ENCODE results near the gene LRP1B. TPM values are rescaled to one million over a fixed set of nuclear protein-coding genes. Genes with fewer than 3 reads are reported as not detected.

Gene LRP1B
- total RNA-seq, 1 donor from 2014 or later: 0.54 TPM

DNA sequence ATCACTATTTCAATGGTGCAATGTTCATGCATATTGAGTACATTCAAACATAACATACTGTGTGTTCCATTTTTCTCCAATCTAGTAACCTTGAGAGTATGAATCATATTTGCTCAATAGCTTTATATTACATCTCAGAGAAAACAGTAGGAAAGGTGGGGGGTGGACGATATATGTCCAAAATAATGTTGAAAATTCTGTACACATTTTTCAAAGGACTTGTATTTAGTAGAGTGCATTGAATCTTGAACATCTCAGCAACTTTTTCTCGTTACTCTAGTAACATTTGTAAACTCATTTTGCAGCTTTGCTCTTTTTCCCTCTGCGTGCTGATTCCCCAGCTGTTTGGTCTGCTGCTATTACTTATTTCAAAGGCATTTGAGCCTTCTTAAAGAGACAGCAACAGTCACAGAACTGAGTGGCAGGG lies 1487.0 kb downstream of the LRP1B start:
- Mint-ChIP-seq H3K36me3 (ENCODE audit: low read depth) (no peaks in the 10 kb centered on the region), H3K9me3 (peaks cover 2% of the 10 kb centered on the region), H3K27me3 (ENCODE audit: low read depth) (no peaks in the 10 kb centered on the region), H3K4me3 (no peak overlapping the region), H3K27ac (ENCODE audit: unreplicated experiment) (no peak overlapping the region), H3K4me1 (no peaks in the 10 kb centered on the region)
- DNase-seq (ENCODE audit: low read depth, low spot score): no peak
- TF ChIP-seq, protein P1, sequence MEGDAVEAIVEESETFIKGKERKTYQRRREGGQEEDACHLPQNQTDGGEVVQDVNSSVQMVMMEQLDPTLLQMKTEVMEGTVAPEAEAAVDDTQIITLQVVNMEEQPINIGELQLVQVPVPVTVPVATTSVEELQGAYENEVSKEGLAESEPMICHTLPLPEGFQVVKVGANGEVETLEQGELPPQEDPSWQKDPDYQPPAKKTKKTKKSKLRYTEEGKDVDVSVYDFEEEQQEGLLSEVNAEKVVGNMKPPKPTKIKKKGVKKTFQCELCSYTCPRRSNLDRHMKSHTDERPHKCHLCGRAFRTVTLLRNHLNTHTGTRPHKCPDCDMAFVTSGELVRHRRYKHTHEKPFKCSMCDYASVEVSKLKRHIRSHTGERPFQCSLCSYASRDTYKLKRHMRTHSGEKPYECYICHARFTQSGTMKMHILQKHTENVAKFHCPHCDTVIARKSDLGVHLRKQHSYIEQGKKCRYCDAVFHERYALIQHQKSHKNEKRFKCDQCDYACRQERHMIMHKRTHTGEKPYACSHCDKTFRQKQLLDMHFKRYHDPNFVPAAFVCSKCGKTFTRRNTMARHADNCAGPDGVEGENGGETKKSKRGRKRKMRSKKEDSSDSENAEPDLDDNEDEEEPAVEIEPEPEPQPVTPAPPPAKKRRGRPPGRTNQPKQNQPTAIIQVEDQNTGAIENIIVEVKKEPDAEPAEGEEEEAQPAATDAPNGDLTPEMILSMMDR (conservative IDR thresholded peaks at IDR 0.05): no peak

GRCh38 chr2:140641163-140641562 lies 1489.7 kb downstream of the LRP1B start:
- Mint-ChIP-seq H3K9me3 (peaks cover 2% of the 10 kb centered on the region), H3K4me3 (no peak overlapping the region), H3K4me1 (no peaks in the 10 kb centered on the region), H3K27ac (ENCODE audit: unreplicated experiment) (no peak overlapping the region), H3K27me3 (ENCODE audit: low read depth) (no peaks in the 10 kb centered on the region), H3K36me3 (ENCODE audit: low read depth) (no peaks in the 10 kb centered on the region)
- no peak for DNase-seq (ENCODE audit: low read depth, low spot score)
- TF ChIP-seq, protein P1 (conservative IDR thresholded peaks at IDR 0.05): no peak

GRCh38 chr2:140639628-140640027 lies 1491.2 kb downstream of the LRP1B start:
- no peaks in the 10 kb centered on the region for H3K27me3 Mint-ChIP-seq (ENCODE audit: low read depth)
- H3K36me3 Mint-ChIP-seq (ENCODE audit: low read depth): no peaks in the 10 kb centered on the region
- H3K9me3 Mint-ChIP-seq: peaks cover 2% of the 10 kb centered on the region
- no peak overlapping the region for H3K4me3 Mint-ChIP-seq
- TF ChIP-seq, protein P1 (conservative IDR thresholded peaks at IDR 0.05): no peak
- no peak overlapping the region for H3K27ac Mint-ChIP-seq (ENCODE audit: unreplicated experiment)
- DNase-seq (ENCODE audit: low read depth, low spot score): no peak
- no peaks in the 10 kb centered on the region for H3K4me1 Mint-ChIP-seq

DNA sequence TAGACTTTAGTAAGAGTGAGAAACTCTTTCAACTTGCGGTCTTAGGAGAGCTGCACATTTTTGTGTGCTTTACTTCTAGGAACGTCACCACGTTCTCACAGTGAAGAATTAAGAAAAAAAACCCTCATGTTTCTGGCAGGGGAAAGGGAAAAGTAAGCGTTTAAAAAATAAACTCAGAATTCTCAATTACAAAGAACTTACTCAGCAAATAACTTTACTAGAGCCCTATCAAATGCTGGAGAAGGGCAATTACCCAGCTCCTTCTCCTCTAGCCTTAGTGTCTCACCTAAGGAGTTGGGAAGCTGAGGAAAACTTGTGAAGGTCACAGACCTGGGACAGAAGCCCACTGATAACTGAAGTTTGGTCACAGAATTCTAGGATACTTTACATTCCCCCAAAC lies 1500.3 kb downstream of the LRP1B start:
- Mint-ChIP-seq H3K9me3 (peaks cover 3% of the 10 kb centered on the region), H3K27me3 (ENCODE audit: low read depth) (no peaks in the 10 kb centered on the region), H3K4me1 (no peaks in the 10 kb centered on the region), H3K4me3 (no peak overlapping the region), H3K36me3 (ENCODE audit: low read depth) (no peaks in the 10 kb centered on the region), H3K27ac (ENCODE audit: unreplicated experiment) (no peak overlapping the region)
- TF ChIP-seq, protein P1 (conservative IDR thresholded peaks at IDR 0.05): no peak
- no peak for DNase-seq (ENCODE audit: low read depth, low spot score)

DNA sequence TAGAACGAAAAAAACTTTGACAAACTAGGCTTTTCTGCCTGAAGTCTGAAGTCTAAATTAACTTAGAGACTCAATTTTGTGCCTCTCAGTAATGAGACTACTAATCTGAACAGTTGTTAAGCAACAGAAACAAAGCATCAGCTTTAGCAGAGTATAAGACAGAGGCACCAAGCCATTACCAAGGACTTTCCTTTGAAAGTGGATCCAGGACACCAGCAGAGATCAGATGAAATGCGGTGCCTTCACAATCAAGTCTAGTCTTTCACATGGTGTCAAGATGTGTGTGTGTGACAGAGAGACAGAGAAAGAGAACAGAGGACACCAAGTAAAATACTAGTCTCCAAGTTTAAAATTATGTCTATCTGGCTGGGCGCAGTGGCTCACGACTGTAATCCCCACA lies 1502.9 kb downstream of the LRP1B start:
- Mint-ChIP-seq H3K27me3 (ENCODE audit: low read depth) (no peaks in the 10 kb centered on the region), H3K4me3 (no peak overlapping the region), H3K36me3 (ENCODE audit: low read depth) (no peaks in the 10 kb centered on the region), H3K27ac (ENCODE audit: unreplicated experiment) (no peak overlapping the region), H3K4me1 (no peaks in the 10 kb centered on the region), H3K9me3 (peaks cover 3% of the 10 kb centered on the region)
- TF ChIP-seq, protein P1 (conservative IDR thresholded peaks at IDR 0.05): no peak
- no peak for DNase-seq (ENCODE audit: low read depth, low spot score)

DNA sequence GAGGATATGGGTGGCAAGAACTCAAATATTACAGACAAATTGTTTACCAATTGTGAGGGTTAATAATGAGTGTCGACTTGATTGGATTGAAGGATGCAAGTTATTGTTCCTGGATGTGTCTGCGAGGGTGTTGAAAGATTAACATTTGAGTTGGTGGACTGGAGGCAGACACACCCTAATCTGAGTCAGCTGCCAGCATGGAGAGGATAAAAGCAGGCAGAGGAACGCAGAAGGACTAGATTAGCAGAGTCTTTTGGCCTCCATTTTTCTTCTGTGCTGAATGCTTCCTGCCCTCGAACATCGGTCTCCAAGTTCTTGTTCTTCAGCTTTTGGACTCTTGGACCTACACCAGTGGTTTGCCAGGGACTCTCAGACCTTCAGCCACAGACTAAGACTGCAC lies 1503.7 kb downstream of the LRP1B start:
- TF ChIP-seq, protein P1 (conservative IDR thresholded peaks at IDR 0.05): no peak
- no peaks in the 10 kb centered on the region for H3K36me3 Mint-ChIP-seq (ENCODE audit: low read depth)
- no peaks in the 10 kb centered on the region for H3K4me1 Mint-ChIP-seq
- H3K27ac Mint-ChIP-seq (ENCODE audit: unreplicated experiment): no peak overlapping the region
- no peaks in the 10 kb centered on the region for H3K27me3 Mint-ChIP-seq (ENCODE audit: low read depth)
- no peak overlapping the region for H3K4me3 Mint-ChIP-seq
- DNase-seq (ENCODE audit: low read depth, low spot score): no peak
- H3K9me3 Mint-ChIP-seq: peaks cover 3% of the 10 kb centered on the region

Data from neural crest cell (in vitro differentiated cells).